Left cardiac atrium (tissue), 4 donors: Measurements from ENCODE around the gene IFI44L. TPM values are rescaled to one million over a fixed set of nuclear protein-coding genes. Genes with fewer than 3 reads are reported as not detected.
A peak's percentile ranks its signal among the peaks of the same experiment; 100 is the strongest.

Experiments used
- ATAC-seq, 2 donors: fragments of 200-7000 bp; cut with Tn5 transposase; one replicate each; pipeline ENCODE4 v1.9.1; 2020; ENCODE audit warnings: mild to moderate bottlenecking in 2 of 2, moderate library complexity in 2 of 2
- DNase-seq: peaks from one replicate; pipeline ENCODE4 v3.0.0-alpha.2; 2020
- intact Hi-C, 2 donors: fragments of 100-400 bp; cut with DNase I; formaldehyde crosslinking; loops; one replicate each; pipeline versions ENCODE4 v1.14.1 to v1.15.1; 2022 to 2023
- total RNA-seq, 2 donors: library from RNA; stranded (reverse); fragmentation: NEBNext Ultra II Directional; extraction: Animal tissue kit (Norgen Biotek cat#: 25700); gene quantifications; one replicate each; pipeline ENCODE4 v1.2.1, GENCODE V29; 2021
- donor health status: DM: no; HTN: yes; CAD: no.
- donor health status: DM: no; HTN: yes; CAD: no; lungs with severe emphysema.
- donor health status: DM: yes; HTN: yes; CAD: no.
- donor health status: Dilated cardiomyopathy.

IFI44L gene
- total RNA-seq, 2 donors from 2014 or later: 4.5 to 20.7 TPM

DNA sequence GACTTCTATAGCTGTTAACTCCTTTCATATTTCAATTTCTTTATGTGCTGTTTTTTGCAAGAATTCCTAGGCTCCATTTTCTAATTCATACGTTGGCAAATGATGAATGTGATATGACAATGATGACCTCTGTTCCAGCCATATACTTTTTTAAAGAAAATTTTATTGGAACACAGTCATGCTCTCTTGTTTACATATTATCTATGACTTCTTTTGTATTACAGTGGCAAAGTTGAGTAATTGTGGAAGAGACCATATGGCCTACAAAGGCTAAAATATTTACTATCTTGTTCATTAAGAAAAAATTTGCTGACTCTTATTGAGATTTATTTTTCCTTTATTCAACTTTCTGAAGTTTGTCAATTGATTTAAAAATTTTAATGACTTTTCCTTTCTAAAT, 7.1 kb downstream of the IFI44L start:
- ATAC-seq: no peak
- no peak for DNase-seq
- intact Hi-C loops: no loop called here

DNA sequence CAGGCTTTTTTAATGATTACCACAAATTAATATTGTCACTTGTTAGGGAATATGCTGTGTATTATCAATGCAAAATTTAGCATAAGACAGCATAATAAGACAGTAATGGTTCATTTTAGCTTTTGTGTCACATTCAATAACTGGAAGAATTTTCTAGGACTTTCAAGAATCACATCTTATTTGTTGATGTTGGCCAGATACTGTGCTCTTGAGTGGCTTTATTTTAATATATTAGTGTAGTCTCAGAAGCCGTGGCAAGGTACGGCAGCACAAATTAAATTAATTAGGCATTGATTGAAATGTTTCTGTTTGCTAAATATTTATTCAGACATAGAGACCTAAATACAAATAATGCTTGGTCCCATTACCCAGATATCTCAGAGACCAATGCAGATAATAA, 10.4 kb downstream of the IFI44L start:
- ATAC-seq (no peak), DNase-seq (no peak)
- intact Hi-C loops: no loop called here

DNA sequence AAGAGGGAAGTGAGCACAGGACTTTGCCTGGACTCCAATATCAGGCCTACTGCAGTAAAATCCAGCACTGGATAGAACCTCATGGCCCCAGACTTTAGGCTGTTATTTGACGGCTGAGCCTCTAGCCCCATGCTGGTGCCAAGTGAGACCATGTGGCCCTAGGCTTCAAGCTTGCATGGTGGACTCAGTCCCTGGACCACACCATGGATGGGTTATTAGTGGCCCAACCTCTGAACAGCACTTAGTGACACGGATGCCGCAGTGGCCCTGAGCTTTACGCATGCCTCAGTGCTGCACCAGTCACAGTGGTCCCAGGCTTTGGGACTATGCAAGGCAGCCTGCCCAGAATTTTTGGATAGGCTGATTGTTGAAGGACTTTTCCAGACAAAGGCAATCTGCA, 13.0 kb downstream of the IFI44L start:
- intact Hi-C loops: no loop called here
- ATAC-seq: no peak

DNA sequence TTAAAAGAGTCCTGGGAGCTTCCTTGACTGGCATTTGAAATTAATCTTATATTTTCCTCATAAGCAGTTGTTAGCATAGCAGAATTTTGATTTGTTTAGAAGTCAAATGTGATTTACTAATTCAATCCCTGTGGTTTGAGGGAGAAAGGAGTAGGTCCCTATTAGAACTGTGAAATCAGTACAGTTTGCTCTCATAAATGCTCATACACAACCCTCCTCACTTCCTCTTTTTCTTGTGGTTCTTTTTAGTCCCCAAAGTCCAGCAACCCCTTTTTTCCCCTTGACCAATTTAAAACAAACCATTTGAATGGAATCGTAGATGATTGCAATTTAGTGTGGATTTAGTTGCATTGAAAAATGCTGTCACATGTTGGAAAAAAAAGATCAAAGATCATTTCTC, 20.2 kb downstream of the IFI44L start:
- no peak for ATAC-seq
- intact Hi-C loops: no loop called here
- DNase-seq: no peak

More for the DNA sequence above, 13.0 kb downstream of the IFI44L start:
- DNase-seq: no peak

DNA sequence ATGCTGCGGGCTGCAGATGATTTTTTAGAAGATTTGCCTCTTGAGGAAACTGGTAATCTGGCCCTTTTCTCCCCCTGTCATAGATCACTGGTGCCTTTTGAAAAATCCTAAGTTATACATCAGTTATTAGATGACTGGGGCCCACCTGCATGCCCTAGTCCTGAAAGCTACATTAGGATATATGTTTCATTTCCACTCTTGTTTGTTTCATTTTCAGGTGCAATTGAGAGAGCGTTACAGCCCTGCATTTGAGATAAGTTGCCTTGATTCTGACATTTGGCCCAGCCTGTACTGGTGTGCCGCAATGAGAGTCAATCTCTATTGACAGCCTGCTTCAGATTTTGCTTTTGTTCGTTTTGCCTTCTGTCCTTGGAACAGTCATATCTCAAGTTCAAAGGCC, 21.3 kb downstream of the IFI44L start:
- intact Hi-C loops: no loop called here
- DNase-seq (no peak), ATAC-seq (no peak)

DNA sequence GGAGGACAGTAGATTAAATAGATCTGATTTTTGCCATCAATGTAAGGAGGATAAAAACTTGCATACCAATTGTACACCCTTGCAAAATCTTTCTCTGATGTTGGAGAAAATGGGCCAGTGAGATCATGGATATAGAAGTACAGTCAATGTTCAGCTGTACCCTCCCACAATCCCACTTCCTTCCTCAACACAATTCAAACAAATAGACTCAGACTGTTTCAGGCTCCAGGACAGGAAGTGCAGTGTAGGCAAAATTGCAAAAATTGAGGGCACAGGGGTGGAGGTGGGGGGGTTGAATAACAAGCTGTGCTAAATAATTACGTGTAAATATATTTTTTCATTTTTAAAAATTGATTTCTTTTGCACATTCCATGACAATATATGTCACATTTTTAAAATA, 25.5 kb downstream of the IFI44L start:
- intact Hi-C loops: no loop called here
- ATAC-seq: peak; percentile 52 to 63
- DNase-seq: no peak

DNA sequence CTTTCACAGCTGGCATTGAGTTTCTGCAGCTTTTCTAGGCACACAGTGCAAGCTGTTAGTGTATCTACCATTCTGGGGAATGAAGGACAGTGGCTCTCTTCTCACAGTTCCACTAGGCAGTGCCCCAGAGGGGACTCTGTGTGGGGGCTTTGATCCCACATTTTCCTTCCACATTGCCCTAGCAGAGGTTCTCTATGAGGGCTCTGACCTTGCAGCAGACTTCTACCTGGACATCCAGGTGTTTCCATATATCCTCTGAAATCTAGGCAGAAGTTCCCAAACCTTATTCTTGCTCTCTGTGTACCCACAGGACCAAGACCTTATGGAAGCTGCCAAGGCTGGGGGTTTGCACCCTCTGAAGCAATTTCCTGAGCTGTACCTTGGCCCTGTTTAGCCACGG, 27.0 kb downstream of the IFI44L start:
- no peak for DNase-seq
- intact Hi-C loops: no loop called here
- ATAC-seq: no peak

DNA sequence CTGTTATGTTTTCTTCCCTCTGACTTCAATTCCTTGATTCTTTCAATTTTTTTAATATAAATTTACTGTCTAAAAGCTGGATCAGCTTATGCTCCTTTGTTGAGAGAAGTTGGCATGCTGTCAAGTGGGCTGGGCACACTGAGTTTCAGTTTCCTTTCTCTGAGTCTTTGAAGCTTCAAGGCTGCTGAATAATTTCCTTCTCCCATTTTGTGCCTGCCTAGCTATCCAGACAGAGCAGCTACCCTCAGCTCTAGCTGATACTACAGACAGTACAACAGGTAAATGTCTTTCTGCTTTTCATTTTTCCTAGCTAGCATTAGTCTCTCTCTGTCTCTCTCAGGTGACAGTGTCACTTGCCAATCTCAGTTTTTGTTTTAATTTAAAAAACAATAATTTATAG, 29.4 kb downstream of the IFI44L start, which contains the start of gene IFI44:
TSS of gene IFI44 (plus strand) at position 204 of the 400 bp plus-strand sequence. CDS start 365 bp downstream, outside the sequence.
- peak; percentile 87 to 92 for ATAC-seq
- DNase-seq: peak; percentile 91
- intact Hi-C loops: no loop called here

DNA sequence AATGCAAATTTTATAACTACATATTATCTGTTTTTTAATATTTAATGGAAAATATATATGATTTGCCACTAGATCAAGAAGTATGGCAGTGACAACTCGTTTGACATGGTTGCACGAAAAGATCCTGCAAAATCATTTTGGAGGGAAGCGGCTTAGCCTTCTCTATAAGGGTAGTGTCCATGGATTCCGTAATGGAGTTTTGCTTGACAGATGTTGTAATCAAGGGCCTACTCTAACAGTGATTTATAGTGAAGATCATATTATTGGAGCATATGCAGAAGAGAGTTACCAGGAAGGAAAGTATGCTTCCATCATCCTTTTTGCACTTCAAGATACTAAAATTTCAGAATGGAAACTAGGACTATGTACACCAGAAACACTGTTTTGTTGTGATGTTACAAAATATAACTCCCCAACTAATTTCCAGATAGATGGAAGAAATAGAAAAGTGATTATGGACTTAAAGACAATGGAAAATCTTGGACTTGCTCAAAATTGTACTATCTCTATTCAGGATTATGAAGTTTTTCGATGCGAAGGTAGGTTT, 29.9 kb downstream of the IFI44L start:
- no peak for DNase-seq
- intact Hi-C loops: no loop called here
- ATAC-seq: peak; percentile 31 to 49

DNA sequence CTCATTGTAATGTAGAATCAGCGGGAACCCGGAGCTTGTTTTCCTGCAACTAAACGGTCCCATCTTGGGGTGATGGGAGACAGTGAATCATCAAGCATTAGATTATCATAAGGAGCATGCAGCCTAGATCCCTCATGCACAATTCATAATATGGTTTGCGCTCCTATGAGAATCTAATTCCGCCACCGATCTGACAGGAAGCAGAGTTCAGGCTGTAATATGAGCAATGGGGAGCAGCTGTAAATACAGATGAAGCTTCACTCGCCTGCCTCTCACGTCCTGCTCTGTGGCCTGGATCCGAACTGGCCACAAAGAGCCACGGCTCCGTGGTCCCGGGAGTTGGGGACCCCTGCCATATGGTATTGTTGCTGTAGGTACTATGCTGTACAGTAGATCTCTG, 31.0 kb downstream of the IFI44L start:
- ATAC-seq (peak; percentile 12 to 14), DNase-seq (no peak)
- intact Hi-C loops: no loop called here

DNA sequence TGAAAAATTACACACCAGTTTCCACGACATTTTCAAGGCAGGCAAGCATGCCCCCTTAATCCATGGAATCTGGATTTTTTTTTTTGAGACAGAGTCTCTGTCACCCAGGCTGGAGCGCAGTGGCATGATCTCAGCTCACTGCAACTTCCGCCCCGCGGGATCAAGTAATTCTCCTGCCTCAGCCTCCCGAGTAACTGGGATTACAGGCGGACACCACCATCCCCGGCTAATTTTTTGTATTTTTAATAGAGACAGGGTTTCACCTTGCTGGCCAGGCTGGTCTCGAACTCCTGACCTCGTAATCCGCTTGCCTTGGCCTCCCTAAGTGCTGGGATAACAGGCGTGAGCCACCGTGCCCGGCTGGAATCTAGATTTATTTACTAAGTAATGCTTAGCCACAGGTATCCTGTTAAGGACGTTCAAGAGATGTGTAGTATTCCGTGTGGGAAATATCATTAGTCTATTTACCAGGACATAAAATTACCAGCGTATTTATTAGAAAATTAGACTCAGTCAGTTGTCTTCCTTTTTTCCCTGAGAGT, 31.8 kb downstream of the IFI44L start:
- ATAC-seq (no peak), DNase-seq (no peak)
- intact Hi-C loops: no loop called here

DNA sequence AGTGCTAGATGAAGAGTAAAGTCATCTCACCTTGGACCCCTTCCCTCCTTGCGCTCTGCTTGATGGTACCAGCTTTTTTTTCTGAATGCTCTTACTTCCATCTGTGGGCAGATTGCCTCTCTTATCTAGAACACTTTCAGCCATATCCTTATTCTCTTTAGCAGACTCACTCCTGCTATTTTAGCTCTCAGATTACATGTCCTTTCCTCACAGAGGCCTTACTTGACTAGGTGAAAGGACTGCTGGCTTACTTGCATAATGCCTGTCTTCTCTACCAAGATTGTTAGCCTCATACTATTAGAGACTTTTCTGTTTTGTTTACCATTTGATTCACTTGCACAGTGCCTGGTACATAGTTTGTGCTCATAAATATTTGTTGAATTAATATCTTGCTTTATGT, 38.7 kb downstream of the IFI44L start:
- DNase-seq (no peak), ATAC-seq (peak in 1 of 2 donors; percentile 63)
- intact Hi-C loops: no loop called here

DNA sequence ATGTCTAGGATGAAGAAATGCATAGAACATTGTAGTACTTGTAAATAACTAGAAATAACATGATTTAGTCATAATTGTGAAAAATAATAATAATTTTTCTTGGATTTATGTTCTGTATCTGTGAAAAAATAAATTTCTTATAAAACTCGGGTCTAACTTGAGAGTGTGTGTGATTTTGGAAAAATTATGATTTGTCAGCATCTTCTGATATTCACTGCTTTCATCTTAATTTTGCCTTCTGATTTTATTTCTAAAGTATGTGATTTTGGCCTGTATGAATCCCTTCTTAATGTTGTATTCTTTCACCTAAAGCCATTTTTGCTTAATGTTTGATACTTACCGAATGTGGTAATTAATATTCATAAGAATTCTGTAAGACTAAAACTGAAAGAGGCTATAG, 43.7 kb downstream of the IFI44L start:
- ATAC-seq (no peak), DNase-seq (no peak)
- intact Hi-C loops: no loop called here

DNA sequence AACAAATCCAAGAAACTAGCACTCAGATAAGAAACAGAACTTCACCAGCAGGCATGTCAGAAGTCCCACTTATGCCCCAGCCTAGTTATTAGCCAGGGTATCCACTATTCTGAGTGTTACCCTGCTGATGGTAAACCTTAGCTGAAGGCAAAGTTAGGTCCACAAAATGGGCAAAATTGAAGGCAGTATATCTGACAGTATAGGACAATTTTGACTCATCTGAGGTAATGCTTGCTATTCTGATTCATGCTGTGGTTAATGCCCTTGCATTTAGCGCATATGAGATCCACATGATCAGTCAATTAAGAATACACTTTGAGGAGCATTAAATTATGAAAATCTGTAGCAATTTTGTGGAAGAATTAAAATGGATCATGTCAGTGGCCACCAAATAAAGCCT, 44.5 kb downstream of the IFI44L start:
- ATAC-seq (no peak), DNase-seq (no peak)
- intact Hi-C loops: no loop called here

DNA sequence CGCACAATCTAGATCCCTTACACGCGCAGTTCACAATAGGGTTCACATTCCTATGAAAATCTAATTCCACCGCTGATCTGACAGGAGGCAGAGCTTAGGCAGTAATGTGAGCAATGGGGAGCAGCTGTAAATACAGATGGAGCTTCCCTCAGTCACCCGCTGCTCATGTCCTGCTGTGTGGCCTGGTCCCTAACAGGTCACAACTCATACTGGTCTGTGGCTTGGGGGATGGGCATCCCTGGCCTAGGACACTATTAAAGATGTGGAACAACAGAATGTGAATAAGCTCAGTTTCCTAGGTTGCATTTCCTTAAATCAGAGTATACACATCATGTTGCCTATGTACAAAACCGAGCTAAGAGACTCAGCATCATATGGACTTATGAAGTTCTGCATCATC, 45.6 kb downstream of the IFI44L start:
- intact Hi-C loops: no loop called here
- ATAC-seq (no peak), DNase-seq (no peak)

DNA sequence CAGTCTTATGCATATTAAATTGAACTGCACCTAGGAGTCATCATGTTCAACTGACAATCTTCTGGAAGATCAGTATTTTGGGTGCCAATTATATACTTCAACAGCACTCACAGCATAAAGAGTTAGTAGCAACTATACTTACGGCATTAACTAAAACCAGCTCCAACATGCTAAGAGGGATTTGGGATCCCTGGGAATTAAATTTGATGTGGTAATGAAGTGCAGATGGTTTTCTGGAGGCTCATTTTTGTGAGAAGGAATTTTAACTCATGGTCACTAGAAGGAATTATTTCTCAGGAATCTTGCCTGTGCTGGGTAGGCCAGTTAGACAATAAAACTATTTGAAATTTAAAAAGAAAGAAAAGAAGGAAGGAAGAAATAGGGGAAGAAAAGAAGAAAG, 47.7 kb downstream of the IFI44L start:
- intact Hi-C loops: no loop called here
- DNase-seq (no peak), ATAC-seq (no peak)

DNA sequence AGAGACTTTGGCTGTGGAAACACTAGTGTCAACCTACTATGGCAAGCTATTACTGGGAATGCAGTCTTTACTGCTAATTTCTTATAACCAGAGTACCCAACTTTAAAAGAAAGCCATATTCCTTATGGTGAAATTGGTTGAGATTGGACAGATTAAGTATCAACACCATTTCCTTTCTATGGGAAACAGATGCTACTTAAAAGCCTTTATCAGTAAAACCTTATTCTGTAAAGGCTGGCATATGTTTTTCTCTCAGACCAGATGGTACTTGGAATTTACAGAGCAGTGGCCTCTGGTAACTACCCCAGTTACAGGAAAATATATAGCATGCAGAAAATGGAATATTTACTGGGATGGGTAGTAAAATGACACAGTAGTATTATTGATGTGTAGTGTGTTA, 48.2 kb downstream of the IFI44L start:
- intact Hi-C loops: no loop called here
- no peak for DNase-seq
- ATAC-seq: no peak

DNA sequence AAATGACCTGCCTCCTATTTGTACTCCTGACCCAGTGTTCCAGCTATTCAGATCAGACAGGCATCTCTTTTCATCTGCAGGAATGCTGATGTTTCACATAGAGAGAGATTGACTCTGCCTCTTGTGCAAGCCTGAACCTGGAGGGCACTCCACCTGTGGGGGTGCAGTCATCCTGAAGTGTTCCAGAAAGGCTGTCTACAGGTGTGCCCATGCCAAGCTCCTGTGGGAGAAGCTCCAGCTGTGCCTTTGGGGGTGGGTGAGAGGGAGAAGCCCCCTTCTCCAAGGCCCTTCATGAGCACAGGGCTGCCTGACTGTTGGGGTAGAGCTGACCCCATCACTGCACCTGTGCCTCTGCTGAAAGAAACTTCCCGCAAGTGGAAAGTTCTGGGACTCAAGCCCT, 52.2 kb downstream of the IFI44L start:
- no peak for DNase-seq
- ATAC-seq: no peak
- intact Hi-C loops: loop anchor here in 1 of 2 donors (5.0 to 10.0 kb wide), 2 partner anchors 55 to 528 kb away; no protein-coding TSS in a partner anchor

DNA sequence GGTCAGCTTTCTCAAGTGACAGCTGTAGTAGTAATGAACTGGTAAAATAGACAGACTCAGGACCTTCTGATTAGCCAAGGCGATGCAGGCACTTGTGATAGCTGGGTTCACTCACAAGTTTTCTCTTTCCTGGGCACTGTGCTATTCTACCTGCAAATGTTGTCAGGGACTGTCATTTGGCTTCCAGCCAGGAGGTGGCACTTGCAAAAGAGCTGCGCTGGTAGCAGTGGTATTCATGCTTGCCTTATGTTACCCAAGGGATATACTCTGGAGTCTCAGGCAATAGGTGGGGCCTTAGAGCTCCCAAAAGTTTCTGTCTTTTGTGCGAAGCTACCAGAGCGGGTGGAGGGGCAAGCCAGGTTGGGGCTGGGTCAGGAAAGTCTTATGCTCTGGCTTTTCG, 52.9 kb downstream of the IFI44L start:
- no peak for ATAC-seq
- intact Hi-C loops: loop anchor here in 1 of 2 donors (5.0 to 10.0 kb wide), 2 partner anchors 56 to 528 kb away; no protein-coding TSS in a partner anchor

DNA sequence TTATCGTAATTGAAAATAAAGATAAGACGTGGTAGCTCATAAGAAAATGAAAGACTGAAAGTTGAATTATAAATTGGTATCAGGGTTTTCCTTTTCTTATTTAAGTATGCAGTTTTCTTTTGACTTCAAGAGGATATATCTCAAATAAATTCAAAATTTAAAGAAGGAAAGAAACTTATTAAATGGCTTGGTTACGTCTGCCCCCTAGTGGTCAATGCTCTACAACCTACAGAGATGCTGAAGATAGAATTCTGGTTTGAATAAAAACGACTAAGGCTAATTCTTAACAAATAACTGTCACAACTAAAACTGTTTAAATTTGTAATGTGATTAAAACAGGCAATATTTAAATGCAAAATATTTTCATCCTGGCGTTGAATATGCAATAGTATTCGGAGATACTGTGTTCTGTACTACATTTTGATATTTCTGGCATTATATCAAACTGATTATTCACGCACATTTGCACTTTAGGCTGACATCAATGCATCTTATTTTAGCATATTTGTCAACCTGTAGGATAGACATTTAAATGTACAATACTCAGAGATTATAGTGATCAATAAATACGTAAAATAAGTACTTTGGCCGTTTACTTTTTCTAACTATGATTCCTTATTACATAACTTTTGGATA, 56.2 kb downstream of the IFI44L start:
- DNase-seq (no peak), ATAC-seq (peak in 1 of 2 donors; percentile 39)
- intact Hi-C loops: loop anchor here (2.0 to 10.0 kb wide), 3 partner anchors 60 to 532 kb away; no protein-coding TSS in a partner anchor

More for the DNA sequence above, 52.9 kb downstream of the IFI44L start:
- no peak for DNase-seq

DNA sequence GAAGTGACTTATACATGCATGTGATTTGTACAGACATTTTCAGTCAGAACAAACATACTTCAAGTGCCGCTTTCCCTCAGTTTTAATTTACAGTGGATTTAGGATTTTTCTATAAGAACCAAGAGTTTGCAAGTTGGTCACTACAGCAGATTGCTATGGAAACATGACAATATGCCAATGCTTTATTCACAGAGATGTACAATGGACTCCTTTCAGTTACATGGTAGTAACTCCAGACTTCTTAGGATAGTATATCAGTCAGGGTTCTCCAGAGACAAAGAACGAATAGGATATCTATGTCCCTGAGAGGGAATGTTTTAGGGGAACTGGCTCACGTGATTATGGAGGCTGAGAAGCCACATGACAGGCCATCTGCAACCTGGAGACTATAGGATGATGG, 56.7 kb downstream of the IFI44L start:
- intact Hi-C loops: loop anchor here (2.0 to 10.0 kb wide), 3 partner anchors 60 to 532 kb away; no protein-coding TSS in a partner anchor
- no peak for DNase-seq
- no peak for ATAC-seq
